ENCODE results near the gene PIGM.

The PIGM gene

DNA sequence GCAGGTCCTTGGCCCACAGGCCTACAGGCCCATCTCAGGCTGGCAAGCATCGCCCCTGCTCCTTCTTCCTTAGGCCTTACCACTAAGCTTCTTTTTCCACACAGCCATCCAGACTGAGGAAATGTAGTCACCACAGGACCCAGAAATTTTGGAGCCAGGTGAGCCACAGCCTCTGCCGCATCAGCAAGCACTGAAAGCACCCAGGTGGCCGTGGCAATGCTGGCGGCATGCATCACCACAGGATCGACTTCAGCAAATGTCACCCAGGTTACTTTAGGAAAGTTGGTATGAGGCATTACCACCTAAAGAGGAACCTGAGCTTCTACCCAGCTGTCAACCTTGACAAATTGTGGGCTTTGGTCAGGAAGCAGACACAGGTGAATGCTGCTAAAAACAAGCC is 11.6 kb downstream of the PIGM start:
- DNase-seq, result no peak

DNA sequence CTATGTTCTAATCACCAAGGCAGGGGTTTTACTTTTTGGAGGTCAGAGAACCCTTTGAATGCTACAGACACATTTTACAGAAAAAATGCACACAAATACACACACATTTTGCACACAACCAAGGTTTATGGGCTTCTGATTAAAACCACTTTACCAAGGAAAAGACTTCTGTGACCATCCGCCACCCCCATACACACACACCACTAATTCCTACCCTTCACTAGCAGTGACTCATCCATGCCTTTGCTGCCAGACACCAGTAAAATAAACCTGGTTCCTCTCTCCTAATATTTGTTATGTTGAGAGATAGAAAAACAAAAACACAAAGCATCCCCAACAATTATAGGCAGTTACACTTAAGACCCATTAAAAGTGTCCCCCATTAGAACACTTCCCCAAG is 12.9 kb downstream of the PIGM start:
- no peak for DNase-seq

DNA sequence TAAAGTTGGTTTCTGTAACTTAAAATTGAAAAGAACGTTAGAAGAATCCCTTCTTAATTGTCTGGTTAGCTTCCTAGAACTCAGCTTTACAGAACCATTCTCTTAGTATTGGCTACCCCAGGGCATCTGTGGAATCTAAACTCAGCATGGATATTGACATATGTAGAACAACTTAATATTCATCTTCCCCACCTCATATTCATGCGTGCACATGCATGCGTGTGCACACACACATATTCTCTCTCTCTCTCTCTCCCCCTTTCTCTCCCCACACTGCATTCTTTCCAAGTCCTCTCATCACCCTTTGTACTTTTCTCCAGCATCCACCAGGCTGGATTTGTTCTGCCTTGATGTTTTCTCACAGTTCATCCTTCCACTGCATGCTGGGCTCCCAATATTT is 13.4 kb downstream of the PIGM start:
- DNase-seq, result no peak

DNA sequence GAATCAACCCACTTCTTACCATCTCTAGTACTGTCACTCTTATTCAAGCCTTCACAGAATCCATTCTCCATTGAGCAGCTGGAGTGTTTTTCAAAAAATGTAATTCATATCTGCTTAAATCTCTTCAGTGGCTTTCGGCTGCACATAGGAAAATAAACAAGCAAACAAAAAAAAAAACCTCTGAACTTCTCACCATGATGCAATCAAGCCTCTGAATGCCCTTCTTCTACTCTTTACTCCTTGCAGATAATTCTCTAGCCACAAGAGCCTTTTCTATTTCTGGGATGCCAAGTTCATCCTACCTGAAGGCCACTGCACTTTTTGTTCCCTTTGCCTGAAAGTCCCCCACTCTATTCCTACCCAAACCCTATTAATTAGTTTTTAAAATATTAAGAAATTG is 14.2 kb downstream of the PIGM start:
- no peak for DNase-seq

DNA sequence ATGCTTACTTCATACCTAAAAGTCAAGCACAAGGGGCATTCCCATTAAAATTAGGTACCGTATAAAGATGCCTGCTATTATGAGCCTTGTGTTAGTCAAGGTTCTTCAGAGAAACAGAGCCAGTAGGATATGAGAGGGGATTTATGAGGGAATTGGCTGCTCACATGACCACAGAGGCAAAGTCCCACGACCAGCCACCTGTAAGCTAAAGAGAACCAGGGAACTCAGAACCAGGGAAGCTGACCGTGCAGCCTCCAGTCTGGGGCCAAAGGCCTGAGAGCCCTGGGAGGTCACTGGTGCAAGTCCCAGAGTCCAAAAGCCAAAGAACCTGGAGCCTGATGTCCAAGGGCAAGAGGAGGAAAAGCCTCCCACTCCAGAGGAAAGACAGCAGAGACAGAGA is 20.0 kb downstream of the PIGM start:
- no peak for DNase-seq

DNA sequence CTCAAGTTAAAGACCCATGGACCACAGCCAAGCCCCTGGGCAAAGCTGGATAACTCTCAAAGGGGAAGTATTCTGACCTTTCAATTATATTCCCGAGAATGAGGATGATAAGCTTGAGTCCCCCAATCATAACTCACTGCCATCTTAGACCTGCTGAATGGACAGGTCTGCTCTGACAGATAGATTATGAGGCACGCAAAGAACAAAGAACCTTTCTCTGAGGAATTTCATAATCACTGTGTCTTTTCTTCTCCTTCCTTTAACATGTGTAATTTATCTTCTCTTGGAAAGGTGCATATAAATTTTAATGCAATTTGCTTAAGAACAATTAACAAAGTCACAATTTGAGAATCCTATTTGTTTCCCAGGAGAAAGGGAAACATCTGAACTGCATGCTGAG is 22.0 kb downstream of the PIGM start:
- no peak for DNase-seq

DNA sequence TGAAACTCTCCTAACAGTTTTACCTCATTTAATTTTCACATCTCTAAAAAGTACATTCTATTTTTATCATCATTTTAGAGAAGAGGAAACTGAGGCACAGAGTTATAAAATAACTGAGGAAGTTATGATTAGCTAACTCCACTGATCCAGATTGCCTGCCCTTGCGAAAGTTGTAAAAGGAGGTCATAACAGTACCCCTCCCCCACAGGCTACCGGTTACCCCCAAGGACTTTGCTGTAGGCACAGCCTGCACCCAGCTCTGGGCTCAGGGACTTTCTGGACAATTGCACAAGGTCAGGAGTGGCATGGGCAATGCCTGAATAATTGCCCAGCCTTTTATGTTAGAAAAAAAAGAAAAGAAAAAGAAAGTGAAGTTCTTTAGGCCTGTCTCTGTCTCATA is 22.7 kb downstream of the PIGM start:
- no peak for DNase-seq

DNA sequence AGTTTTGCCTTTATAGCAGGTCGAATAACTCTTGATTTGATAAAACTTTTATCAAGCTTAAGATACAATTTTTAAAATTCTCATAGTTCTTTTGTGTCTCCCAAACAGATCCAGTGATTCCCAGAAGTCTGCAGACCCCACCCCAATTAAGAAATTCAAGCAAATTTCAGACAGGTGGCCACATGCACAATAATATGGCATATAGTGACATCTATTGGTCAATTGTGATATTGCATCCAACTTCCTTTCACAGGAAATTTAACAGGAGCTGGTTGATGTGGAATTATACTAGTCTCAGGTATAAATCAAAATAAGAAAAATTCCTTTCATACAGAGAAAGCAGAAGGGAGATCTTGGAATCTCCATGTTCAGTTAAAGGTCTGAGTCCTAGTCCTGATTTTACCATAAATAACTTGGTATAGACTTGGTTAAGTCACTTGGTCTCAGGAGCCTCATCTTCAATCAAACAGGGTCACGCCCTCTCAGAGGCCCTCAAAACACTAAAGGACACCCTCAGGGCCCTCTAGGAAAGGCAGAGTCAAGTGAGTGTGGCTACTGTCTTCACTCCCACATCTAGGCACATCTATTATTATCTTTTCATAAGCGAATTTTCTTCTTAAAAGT is 24.1 kb downstream of the PIGM start:
- no peak for DNase-seq

DNA sequence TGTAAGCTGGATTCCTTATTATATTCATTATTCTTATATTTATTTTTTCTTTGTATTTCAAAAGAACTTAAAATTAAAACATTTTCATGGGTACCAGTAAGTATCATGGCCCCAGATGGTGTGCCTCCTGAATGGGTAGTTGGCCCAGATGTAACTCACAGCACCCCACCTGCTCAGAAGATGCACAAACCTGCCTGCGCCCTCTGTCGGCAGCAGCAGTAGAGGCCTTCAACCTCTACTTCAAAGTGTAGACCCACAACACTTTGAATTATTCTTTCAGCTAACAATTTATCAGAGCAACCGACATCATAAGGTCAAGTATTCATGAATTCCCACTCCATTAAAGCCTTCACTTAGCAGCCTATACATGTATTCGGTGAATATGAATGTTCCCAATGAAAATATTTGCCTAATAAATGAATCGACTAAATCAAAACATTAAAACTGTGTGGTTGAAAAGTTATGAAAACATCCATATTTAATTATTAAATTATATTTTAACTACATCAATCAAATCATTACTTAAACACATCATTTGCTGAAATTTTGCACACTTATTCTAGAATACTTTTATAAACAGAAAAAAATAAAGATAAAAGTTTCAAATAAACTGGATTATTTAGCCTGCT is 25.4 kb downstream of the PIGM start:
- peak; percentile 20 for DNase-seq

DNA sequence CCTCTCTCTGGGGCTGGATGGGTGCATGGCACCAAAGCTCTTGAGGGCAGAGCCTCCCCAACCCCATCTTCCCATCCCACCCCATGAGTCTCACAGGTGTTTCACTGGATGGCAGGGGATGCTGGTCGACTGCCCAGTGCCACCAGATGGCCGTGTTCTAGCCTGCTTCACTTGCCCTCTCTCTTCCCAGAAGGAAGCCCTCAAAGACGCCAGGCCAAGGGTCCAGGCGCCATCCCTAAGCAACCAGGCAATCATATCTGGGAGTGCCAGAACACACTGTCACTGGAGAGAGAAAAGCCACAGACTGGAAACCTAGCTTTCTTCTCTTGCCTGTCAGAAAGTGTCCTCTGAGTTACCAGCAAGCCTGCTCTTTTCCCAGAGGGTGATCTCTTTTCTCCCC is 26.7 kb downstream of the PIGM start:
- no peak for DNase-seq

DNA sequence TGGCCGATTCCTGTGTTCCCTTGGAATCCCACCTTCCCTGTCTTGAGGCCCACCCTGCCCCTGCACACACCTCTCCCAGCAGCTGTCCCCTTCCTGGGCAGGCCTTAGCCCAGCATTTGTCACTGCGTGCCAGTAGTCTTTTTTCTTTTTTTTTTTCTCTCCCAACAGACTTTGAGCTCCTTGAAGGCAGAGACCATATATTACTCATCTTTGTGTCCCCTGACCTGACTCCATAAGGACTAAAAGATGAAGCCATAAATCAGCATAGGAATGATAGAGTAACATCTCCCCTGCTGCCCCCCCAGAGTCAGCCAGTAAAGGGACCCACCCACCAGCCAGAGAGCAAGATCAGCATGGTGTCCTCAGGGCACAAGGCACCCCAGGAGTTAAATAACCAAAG is 27.4 kb downstream of the PIGM start:
- DNase-seq, result no peak

DNA sequence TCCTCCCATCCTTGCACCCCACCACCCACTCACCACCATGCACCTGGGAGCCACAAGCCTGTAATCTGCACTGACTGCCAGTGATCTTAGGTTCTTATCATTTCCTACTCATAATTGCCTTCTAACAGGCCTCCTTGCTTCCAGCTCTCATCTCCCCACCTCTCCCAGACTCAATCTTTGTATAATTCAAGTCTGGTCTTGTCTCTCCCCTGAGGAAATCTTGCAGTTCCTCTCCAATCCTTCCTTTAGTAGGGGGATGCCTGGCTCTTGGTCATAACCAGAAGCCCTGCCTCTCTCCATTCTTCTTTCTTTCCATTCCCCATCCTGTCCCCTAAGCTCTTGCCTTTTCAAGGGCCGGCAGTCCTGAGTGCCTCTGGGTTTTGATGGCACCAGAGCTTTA is 27.8 kb downstream of the PIGM start:
- no peak for DNase-seq

DNA sequence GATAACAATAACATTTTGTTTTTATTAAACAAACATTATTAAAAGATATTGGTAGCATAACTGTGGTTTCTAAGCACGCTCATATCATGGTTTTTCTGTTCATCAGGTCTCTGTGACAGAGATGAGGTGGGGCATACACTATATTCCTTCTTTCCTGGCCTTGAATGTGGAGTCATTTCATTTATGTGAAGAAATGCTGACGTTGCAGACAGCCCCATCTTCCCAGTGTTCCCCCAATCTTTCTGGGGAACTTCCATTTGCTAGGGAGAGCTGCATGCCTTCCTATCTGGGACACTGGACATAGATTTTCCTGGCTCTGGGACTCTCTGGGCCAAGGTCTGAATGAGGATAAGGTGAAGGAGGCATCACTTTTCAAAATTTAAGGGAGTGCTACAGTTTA is 30.4 kb downstream of the PIGM start:
- no peak for DNase-seq

DNA sequence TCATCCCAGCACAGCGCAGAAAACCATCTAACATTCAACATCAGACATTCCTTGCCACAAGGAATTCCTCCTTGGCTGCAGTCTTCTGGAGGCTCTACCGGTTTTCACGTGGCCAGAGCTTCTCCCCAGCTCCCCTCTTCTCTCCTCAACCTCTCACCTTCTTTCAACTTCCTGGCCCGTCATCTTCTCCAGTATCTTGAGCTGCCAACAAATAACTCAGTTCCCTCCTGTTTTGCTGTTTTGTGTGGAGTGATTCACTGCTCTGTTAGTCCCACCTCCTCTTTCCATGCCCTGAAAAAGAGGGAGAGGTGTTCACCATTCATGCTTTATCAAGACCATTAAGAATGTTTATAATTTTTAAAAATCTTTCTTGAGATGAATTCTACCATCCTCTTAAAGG is 32.6 kb downstream of the PIGM start:
- no peak for DNase-seq

DNA sequence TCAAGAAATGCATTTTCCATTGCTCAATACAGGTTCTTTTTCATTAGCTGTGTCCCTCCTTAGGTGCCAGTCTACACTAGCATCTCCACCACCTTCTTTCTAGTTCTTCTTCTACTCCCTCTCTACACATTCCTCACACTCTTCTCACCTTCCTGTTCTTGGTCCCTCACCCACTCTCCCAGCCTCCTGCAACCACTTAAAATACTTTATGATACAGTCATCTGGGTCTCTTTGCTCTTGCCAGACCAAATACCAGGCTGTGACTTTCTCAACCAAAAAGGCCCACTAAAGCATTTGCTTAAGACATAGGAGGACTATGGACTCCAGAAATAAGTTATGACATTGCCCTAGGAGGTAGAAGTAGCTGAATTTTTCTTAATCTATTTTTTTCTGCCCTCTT is 35.1 kb downstream of the PIGM start:
- no peak for DNase-seq

DNA sequence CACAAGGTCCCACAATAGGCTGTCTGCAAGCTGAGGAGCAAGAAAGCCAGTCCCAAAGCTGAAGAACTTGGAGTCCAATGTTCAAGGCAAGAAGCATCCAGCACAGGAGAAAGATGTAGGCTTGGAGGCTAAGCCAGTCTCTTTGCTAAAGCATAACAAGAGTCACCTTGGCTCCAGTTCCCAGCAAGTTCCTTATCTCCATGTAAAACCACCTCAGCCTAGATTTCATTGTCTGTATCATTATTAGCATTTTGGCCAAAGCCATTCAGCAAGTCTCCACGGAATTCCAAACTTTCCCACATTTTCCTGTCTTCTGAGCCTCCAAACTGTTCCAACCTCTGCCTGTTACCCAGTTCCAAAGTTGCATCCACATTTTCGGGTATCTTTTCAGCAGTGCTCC is 36.9 kb downstream of the PIGM start:
- DNase-seq, result no peak

DNA sequence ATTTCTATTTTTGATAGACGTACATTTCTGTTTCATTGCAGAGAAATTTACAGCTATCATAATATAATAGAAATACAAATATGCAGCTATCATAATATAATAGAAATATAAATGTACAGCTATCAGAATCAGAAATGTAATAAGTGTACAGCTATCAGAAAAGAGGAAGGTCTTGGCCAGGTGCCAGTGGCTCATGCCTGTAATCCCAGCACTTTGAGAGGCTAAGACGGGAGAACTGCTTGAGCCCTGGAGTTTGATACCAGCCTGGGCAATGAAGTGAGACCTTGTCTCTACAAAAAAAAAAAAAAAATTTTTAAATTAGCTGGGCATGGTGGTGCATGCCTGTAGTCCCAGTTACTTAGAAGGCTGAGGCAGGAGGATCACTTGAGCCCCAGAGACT is 37.9 kb downstream of the PIGM start:
- DNase-seq, result no peak

DNA sequence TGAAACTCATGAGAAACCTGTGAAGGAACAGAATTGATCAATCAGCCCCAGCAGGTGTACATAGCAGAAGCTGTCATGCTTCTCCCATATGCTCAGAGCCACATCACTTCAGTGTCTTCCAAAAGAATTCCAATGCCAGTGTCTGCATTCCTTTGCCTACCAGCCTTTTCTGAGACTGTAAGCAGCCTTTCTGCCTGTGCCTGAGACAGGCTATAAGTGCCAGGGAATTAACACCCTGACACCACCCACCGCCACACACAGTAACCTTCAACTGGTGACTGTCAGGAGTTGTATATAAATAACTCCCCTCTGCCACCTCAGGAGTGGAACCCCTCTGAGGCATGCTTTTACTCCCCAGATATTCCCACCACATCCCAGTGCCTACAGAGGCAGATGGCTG is 39.6 kb downstream of the PIGM start:
- no peak for DNase-seq

DNA sequence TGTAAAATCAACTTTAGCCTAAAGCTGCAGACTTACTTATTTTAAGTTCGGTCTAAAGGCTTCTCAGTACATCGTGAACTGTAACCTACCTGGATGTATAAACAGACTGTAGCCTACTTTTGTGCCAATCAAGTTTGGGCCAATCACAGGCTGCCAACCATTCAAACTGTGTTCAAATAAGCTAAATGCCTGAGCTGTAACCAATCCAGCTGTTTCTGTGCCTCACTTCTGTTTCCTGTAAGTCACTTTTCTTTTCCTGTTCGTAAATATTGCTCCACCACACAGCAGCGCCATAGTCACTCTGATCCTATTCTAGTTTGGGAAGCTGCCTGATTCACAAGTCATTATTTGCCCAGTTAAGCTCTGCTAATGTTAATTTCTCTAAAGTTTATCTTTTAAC is 40.3 kb downstream of the PIGM start:
- DNase-seq, result no peak

DNA sequence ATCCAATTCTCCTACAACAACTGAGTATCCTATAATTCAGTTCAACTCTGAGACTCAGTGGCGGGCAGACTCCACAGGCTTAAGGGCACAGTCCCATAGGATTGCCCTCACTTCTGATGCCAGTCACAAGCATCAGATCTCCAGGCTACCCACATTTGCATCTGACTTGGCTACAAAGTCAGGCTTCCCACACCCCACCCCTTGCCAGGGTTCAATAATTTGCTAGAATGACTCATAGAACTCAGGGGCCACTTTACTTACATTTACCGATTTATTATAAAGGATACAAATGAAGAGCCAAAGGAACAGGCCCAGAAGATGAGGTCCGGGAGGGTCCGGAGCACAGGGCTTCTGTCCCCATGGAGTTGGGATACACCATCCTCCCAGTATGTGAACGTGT is 41.8 kb downstream of the PIGM start:
- DNase-seq, result no peak

DNA sequence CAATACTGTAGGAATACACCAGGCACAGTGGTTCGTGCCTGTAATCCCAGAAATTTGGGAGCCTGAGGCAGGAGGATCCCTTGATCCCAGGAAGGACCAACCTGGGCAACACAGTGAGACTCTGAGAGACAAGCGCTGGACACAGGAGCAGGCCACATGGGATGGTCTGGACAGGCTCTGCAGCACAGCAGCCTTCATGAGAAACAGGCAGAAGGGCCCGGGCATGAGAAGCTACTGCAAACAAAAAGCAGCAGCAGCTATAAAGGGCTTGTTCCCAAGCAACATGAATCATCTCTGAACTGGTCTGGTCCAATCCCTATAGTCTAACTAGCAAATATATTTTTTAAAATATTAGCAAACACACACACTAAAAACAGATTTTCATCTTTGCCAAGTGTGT is 42.2 kb downstream of the PIGM start:
- DNase-seq, result no peak

DNA sequence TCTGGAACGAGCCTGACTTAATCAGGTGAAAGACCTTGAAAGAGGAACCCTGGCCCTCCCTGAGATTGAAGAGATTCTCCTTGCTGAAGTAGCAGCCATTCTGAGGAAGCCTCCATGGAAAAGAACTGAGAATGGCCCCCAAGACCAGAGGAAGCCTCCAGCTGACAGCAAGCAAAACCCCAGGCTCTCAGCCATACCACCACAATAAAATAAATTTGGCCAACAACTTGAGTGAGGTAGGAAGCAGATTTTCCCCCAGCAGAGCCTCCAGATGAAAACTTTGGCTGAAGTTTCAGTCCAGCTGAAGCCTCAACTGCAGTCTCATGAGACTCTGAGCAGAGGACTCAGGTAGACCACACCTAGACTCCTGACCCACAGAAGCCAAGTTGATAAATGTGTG is 43.8 kb downstream of the PIGM start:
- no peak for DNase-seq

DNA sequence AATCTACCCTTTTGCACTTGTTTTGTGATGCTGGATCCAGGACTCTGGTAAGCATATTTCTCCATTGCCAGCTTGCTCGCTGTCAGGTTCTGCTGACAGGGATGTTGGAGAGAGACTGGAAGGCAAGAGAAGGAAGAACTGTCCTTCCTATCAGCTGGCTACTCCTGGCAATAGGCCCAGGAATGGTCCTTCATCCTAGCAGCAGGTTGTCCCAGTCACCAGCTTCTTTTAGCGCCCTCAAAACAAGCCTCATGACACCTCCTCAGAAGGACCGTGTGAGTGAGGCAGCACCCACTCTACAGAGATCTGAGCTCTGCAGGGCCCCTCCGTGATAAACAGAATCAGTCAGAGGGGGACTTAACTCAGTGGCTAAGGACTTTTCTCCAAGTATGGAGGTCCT is 44.6 kb downstream of the PIGM start:
- DNase-seq, result no peak

DNA sequence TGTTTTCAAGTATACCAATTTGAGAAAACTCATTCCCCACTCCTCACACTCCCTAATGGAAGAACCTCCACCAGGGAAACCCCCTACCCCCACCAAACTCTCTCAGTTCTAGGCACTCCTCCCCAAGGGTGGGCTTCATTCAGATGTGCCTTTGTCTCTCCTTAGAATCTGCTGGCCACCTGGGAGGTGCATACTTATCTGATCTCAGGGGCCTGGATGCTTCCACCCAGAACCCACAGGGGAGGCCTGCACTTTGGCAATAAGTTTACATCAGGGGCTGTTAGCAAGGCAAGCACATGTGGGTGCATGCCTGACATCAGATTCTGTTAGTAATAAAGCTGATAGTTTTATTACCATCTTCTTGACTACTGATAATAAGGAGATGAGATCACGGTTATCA is 45.3 kb downstream of the PIGM start:
- no peak for DNase-seq

DNA sequence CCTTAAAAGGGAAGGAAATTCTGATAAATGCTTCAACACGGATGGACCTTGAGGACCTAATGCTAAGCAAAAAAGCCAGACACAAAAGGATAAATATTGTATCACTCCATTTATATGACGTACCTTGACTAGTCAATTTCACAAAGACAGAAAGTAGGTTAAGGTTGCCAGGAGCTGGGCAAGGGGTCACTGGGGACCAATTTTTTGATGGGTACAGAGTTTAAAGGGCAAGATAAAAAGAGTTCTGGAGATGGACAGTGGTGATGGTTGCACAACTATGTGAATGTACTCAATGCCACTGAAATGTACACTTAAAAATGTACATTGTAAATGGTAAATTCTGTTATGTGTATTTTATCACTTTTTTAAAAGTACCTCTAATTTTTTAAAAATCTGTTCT is 45.7 kb downstream of the PIGM start:
- DNase-seq, result no peak

DNA sequence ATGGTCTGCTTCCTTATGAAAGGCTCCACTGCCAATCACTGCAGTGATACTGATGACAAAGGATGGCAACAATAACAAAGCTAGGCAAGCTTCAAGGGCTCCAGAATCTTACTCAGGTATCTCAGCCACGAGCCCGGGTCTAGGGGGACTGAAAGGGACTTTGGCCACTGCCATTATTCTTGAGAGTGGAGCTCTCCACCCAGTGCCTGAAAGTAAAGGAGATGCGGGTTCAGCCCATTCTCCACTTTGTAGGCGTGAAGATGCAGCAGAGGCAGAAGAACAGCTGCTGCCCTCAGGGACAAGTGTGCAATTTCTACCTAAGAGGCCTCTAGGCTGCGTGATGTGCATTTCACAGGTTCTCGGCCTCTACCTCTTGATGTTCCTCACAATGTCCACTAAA is 46.3 kb downstream of the PIGM start:
- no peak for DNase-seq

All from NCI-H446 treated with DMSO at 0.1 percent for 48 hours (cell line).